NT2/D1 (cell line): ENCODE results near the gene EXOC7.

Experiments used
- SUZ12 ChIP-seq: IDR thresholded peaks from 2 replicates; pipeline ENCODE4 v1.6.1; 2011; ENCODE audit not compliant: insufficient read length, insufficient read depth; ENCODE audit errors: extremely low read depth
- ZNF274 ChIP-seq: IDR thresholded peaks from 2 replicates; pipeline ENCODE4 v1.6.1; 2011; ENCODE audit warnings: mild to moderate bottlenecking, low read depth, low read length

- TF ChIP-seq SUZ12 (no peak), ZNF274 (no peak)
Measured at GRCh38 chr17:76125391-76125675, 21.7 kb upstream of the EXOC7 start.
